MV-4-11 (cell line): ENCODE measurements around the gene HBS1L.

ENCODE experiments used
- DNase-seq: peaks from one replicate; lab custom pipeline; 2025; lab: John Stamatoyannopoulos, UW

Gene HBS1L

GRCh38 chr6:135054569-135055498, at the start of gene HBS1L:
HBS1L (minus strand) TSS chr6:135054822; CDS start chr6:135054691, 131 bp downstream.
- peak; percentile 98 for DNase-seq

- no peak for DNase-seq
Observed at GRCh38 chr6:135104199-135104598, 49.6 kb upstream of the HBS1L start.

- no peak for DNase-seq
Observed at GRCh38 chr6:135102191-135102590, 47.6 kb upstream of the HBS1L start.

- DNase-seq = no peak
Observed at GRCh38 chr6:135097172-135097571, 42.5 kb upstream of the HBS1L start.

- DNase-seq = no peak
Observed at GRCh38 chr6:135096403-135097130, 41.9 kb upstream of the HBS1L start.

- no peak for DNase-seq
Observed at GRCh38 chr6:135095716-135096115, 41.1 kb upstream of the HBS1L start.

GRCh38 chr6:135094403-135094821, 39.8 kb upstream of the HBS1L start:
- DNase-seq = peak; percentile 8

- DNase-seq = no peak
Observed at GRCh38 chr6:135093578-135093977, 39.0 kb upstream of the HBS1L start.

GRCh38 chr6:135092724-135093123, 38.1 kb upstream of the HBS1L start:
- DNase-seq = no peak

GRCh38 chr6:135090819-135091218, 36.2 kb upstream of the HBS1L start:
- DNase-seq = no peak

GRCh38 chr6:135089901-135090300, 35.3 kb upstream of the HBS1L start:
- no peak for DNase-seq

GRCh38 chr6:135088818-135089809, 34.5 kb upstream of the HBS1L start:
- peak; percentile 78 for DNase-seq

GRCh38 chr6:135088281-135088680, 33.7 kb upstream of the HBS1L start:
- DNase-seq = peak; percentile 23

GRCh38 chr6:135087803-135088202, 33.2 kb upstream of the HBS1L start:
- peak; percentile 66 for DNase-seq

GRCh38 chr6:135087403-135087802, 32.8 kb upstream of the HBS1L start:
- peak; percentile 79 for DNase-seq

GRCh38 chr6:135086414-135086764, 31.8 kb upstream of the HBS1L start:
- no peak for DNase-seq

GRCh38 chr6:135085700-135086413, 31.2 kb upstream of the HBS1L start:
- DNase-seq = no peak

GRCh38 chr6:135084916-135085269, 30.3 kb upstream of the HBS1L start:
- DNase-seq = no peak

GRCh38 chr6:135084001-135084915, 29.6 kb upstream of the HBS1L start:
- DNase-seq = no peak

- no peak for DNase-seq
Observed at GRCh38 chr6:135081966-135082365, 27.3 kb upstream of the HBS1L start.
